ENCODE measurements around the gene EXOC5.

EXOC5 gene

GRCh38 chr14:57161583-57162234, 107.0 kb downstream of the EXOC5 start:
- DNase-seq: no peak

DNA sequence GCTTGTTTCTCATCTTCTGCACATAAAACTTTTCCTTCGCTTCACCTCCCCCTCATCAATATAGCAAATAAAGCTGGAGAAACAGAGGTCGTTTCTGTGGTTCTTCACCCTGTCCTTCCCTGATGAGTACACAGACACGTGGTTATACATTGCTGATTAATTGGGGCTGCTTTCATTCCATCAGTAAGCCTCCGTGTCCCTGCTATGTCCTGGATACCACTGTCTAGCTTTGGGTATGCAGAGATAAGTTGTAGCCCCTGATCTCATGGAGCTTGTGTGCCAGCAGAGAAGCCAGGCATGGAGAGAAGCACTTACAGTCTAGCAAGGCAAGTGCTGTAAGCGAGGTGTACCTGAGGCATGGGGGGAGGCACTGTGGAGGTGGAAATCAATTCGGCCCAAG, 108.4 kb downstream of the EXOC5 start:
- no peak for DNase-seq

GRCh38 chr14:57153286-57153685, 115.4 kb downstream of the EXOC5 start:
- no peak for DNase-seq
